Measurements from ENCODE around the gene ADAP2. TPM values are rescaled to one million over a fixed set of nuclear protein-coding genes. Genes with fewer than 3 reads are reported as not detected.
A peak's percentile ranks its signal among the peaks of the same experiment; 100 is the strongest.

Gene ADAP2
- polyA plus RNA-seq, 3 donors: 36.1 to 142 (median 39.8) TPM

DNA sequence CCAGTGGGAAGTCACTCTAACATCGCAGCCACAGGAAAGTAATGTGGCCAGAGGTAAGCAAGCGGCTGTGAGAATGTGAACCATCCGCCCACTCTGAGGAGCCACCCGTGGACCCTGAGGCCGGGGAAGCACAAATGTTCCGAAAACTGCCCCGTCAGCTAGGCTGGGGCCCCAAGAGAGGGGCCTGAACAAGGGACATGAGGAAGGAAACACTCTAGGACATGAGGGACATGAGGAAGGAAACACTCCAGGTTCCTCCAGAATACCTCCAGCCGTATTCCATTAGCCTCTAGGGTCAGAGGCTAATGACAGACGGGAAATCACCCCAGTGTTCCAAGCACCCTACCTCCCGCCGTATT is 16.0 kb upstream of the ADAP2 start:
- no peaks in the 10 kb centered on the region for H3K27me3 ChIP-seq (ENCODE audit: control insufficient read depth in 2 of 2, insufficient read depth in 2 of 2, low read length in 2 of 2)
- peaks cover 21 to 22% of the 10 kb centered on the region in 2 donors for H3K4me1 ChIP-seq (ENCODE audit: control insufficient read depth in 1 of 2, insufficient read depth in 2 of 2, low read length in 2 of 2)
- intact Hi-C loops (cut with micrococcal nuclease): no loop called here
- peak overlapping the region; percentile 92 for H3K9ac ChIP-seq (ENCODE audit: insufficient read depth, low read length, poor library complexity, severe bottlenecking)
- H3K79me2 ChIP-seq (ENCODE audit: insufficient read depth, low read length): peaks cover 68% of the 10 kb centered on the region
- peaks cover 13 to 32% of the 10 kb centered on the region in 2 donors for H3K36me3 ChIP-seq (replicated peaks in 1 of 2; ENCODE audit: control insufficient read depth in 1 of 2, insufficient read depth in 2 of 2, low read length in 2 of 2)
- Mint-ChIP-seq H3K36me3 (peaks cover 20 to 31% of the 10 kb centered on the region in 2 donors), H3K9me3 (no peaks in the 10 kb centered on the region), H3K27me3 (ENCODE audit: low read depth in 3 of 3) (peaks cover 0 to 3% (median 0%) of the 10 kb centered on the region in 3 donors), H3K4me1 (peaks cover 31% of the 10 kb centered on the region), H3K27ac (peak overlapping the region; percentile 91 to 97 (median 93)), H3K4me3 (peak overlapping the region; percentile 89 to 98)
- peak overlapping the region; percentile 74 to 93 for H3K27ac ChIP-seq (ENCODE audit: low read depth in 1 of 2, low read length in 2 of 2)
- peak overlapping the region; percentile 99 for H3K4me2 ChIP-seq (replicated peaks; ENCODE audit: extremely low read depth, low read length, poor library complexity, severe bottlenecking)
- H4K20me1 ChIP-seq (ENCODE audit: insufficient read depth, low read length): no peaks in the 10 kb centered on the region
- H3K4me3 ChIP-seq (replicated peaks in 1 of 3; ENCODE audit: low read depth in 2 of 3, low read length in 3 of 3): peak overlapping the region; percentile 76 to 92 (median 91)
- H3K9me3 ChIP-seq (replicated peaks in 1 of 2; ENCODE audit: control insufficient read depth in 1 of 2, insufficient read depth in 1 of 2, low read length in 2 of 2): no peaks in the 10 kb centered on the region
- DNase-seq: peak in 1 of 3 donors; percentile 32
- TF ChIP-seq, protein P1, sequence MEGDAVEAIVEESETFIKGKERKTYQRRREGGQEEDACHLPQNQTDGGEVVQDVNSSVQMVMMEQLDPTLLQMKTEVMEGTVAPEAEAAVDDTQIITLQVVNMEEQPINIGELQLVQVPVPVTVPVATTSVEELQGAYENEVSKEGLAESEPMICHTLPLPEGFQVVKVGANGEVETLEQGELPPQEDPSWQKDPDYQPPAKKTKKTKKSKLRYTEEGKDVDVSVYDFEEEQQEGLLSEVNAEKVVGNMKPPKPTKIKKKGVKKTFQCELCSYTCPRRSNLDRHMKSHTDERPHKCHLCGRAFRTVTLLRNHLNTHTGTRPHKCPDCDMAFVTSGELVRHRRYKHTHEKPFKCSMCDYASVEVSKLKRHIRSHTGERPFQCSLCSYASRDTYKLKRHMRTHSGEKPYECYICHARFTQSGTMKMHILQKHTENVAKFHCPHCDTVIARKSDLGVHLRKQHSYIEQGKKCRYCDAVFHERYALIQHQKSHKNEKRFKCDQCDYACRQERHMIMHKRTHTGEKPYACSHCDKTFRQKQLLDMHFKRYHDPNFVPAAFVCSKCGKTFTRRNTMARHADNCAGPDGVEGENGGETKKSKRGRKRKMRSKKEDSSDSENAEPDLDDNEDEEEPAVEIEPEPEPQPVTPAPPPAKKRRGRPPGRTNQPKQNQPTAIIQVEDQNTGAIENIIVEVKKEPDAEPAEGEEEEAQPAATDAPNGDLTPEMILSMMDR (IDR thresholded peaks at IDR 0.05): no peak
- 0% methylated on average over 11 of the region's 11 CpGs for WGBS (ENCODE audit: insufficient coverage)
- peak overlapping the region; percentile 99 for H2AFZ ChIP-seq (ENCODE audit: insufficient read depth, low read depth, low read length, poor library complexity, severe bottlenecking)

DNA sequence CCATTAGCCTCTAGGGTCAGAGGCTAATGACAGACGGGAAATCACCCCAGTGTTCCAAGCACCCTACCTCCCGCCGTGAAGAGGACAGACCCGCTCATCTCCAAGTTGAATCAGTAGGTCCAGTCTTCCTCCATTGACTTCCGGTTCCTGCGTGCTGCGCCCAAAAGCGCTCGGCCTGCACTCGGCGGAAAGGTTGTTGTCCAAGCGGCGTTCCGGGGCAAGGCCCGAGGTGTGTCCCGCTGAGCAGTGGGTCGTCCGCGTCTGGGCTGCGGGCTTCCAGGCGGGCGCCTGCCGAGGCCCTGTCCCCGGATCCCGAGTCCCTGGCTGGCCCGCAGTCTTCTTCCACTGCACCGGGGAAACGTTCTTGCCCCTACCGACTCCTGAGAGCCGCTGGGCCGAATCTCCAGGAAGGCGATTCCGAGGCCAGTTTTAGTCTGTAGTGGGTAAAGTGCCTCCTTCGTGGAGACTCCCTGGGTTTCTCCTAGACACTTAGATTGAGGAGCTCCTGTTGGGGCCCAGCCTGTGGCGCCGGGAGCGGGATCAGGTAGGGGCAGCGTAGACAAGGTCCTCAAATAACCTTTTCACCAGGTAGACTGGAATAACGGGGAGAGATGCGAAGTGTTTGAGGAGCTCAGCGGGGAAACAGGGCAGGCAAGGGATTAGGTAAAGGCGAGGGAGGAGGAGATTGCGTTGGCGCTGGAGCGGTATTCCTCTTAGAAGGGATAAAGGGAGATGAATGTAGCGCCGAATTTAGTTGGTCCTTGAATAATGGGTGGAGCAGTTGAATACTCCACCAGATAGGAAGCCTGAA is 15.4 kb upstream of the ADAP2 start, which contains the start of gene TEFM:
TSS of gene TEFM (minus strand) at position 138 of the 811 bp plus-strand sequence. CDS start at position 98, 40 bp downstream.
- peaks cover 0 to 3% (median 0%) of the 10 kb centered on the region in 3 donors for H3K27me3 Mint-ChIP-seq (ENCODE audit: low read depth in 3 of 3)

More for the DNA sequence above, 15.4 kb upstream of the ADAP2 start, which contains the start of gene TEFM:
- no peaks in the 10 kb centered on the region for H3K27me3 ChIP-seq (ENCODE audit: control insufficient read depth in 2 of 2, insufficient read depth in 2 of 2, low read length in 2 of 2)
- H3K4me2 ChIP-seq (replicated peaks; ENCODE audit: extremely low read depth, low read length, poor library complexity, severe bottlenecking): peak within 1 kb of the TSS; percentile 99
- H3K4me1 Mint-ChIP-seq: peaks cover 27% of the 10 kb centered on the region
- peak within 1 kb of the TSS; percentile 91 to 97 (median 93) for H3K27ac Mint-ChIP-seq
- H3K9me3 Mint-ChIP-seq: no peaks in the 10 kb centered on the region
- peak within 1 kb of the TSS; percentile 74 to 93 for H3K27ac ChIP-seq (ENCODE audit: low read depth in 1 of 2, low read length in 2 of 2)
- H3K9ac ChIP-seq (ENCODE audit: insufficient read depth, low read length, poor library complexity, severe bottlenecking): peak within 1 kb of the TSS; percentile 92
- DNase-seq: peak; percentile 80 to 88 (median 87)
- intact Hi-C loops (cut with micrococcal nuclease): no loop called here
- H4K20me1 ChIP-seq (ENCODE audit: insufficient read depth, low read length): no peaks in the 10 kb centered on the region
- H2AFZ ChIP-seq (ENCODE audit: insufficient read depth, low read depth, low read length, poor library complexity, severe bottlenecking): peak within 1 kb of the TSS; percentile 99
- peaks cover 20 to 27% of the 10 kb centered on the region in 2 donors for H3K36me3 Mint-ChIP-seq
- peak within 1 kb of the TSS; percentile 76 to 92 (median 91) for H3K4me3 ChIP-seq (replicated peaks in 1 of 3; ENCODE audit: low read depth in 2 of 3, low read length in 3 of 3)
- no peaks in the 10 kb centered on the region for H3K9me3 ChIP-seq (replicated peaks in 1 of 2; ENCODE audit: control insufficient read depth in 1 of 2, insufficient read depth in 1 of 2, low read length in 2 of 2)
- peaks cover 19 to 22% of the 10 kb centered on the region in 2 donors for H3K4me1 ChIP-seq (ENCODE audit: control insufficient read depth in 1 of 2, insufficient read depth in 2 of 2, low read length in 2 of 2)
- TF ChIP-seq, protein P1 (IDR thresholded peaks at IDR 0.05): no peak
- H3K4me3 Mint-ChIP-seq: peak within 1 kb of the TSS; percentile 89 to 98
- peaks cover 63% of the 10 kb centered on the region for H3K79me2 ChIP-seq (ENCODE audit: insufficient read depth, low read length)
- H3K36me3 ChIP-seq (replicated peaks in 1 of 2; ENCODE audit: control insufficient read depth in 1 of 2, insufficient read depth in 2 of 2, low read length in 2 of 2): peaks cover 13 to 28% of the 10 kb centered on the region in 2 donors
- under 1% methylated on average over 40 of the region's 47 CpGs for WGBS (ENCODE audit: insufficient coverage)

Data from CD14-positive monocyte (primary cell).